Sigmoid colon (tissue), 4 donors: ENCODE data around the gene DIP2C.

Experiments
- CTCF ChIP-seq, 4 experiments: fragments of 450-650 bp in 3 of 4; fragments of 200-600 bp in 1 of 4; IDR thresholded peaks; one replicate each; pipeline ENCODE4 v1.5.1; 2016 to 2019; ENCODE audit warnings: antibody characterized with exemption in 4 of 4, mild to moderate bottlenecking in 3 of 4, moderate library complexity in 2 of 4
- EP300 ChIP-seq, 4 donors: sonication (generic); formaldehyde crosslinking; IDR thresholded peaks; one replicate each; pipeline ENCODE4 v1.6.1; 2017; ENCODE audit warnings: antibody characterized with exemption in 4 of 4
- POLR2A ChIP-seq, 2 donors: fragments of 450-650 bp; IDR thresholded peaks; one replicate each; pipeline ENCODE4 v1.6.1; 2016; ENCODE audit warnings: antibody characterized with exemption in 2 of 2, mild to moderate bottlenecking in 2 of 2, moderate library complexity in 2 of 2
- POLR2AphosphoS5 ChIP-seq, 4 donors: sonication (generic); formaldehyde crosslinking; IDR thresholded peaks; one replicate each; pipeline ENCODE4 v1.6.1; 2017; ENCODE audit warnings: antibody characterized with exemption in 4 of 4

GRCh38 chr10:685613-686012 lies 3.9 kb downstream of the DIP2C start:
- TF ChIP-seq CTCF (IDR thresholded peaks at IDR 0.05): no peak
- TF ChIP-seq POLR2AphosphoS5 (IDR thresholded peaks at IDR 0.05): no peak
- TF ChIP-seq EP300 (IDR thresholded peaks at IDR 0.05): no peak
- TF ChIP-seq POLR2A (IDR thresholded peaks at IDR 0.05): no peak
